Tibial artery (tissue), 4 donors: Measurements from ENCODE around the gene GSTM4.

Source experiments
- DNase-seq, 2 donors: peaks; one replicate each; pipeline ENCODE4 v3.0.0-alpha.2; 2019
- H3K27ac ChIP-seq, 2 donors: fragments of 200-600 bp; sonication (generic) in 1 of 2; 1 replicate in 1 of 2; 2 replicates in 1 of 2; pipeline ENCODE4 v1.5.1; 2018 to 2019; ENCODE audit warnings: mild to moderate bottlenecking in 1 of 2
- H3K27me3 ChIP-seq, 2 donors: fragments of 200-600 bp; sonication (generic) in 1 of 2; one replicate each; pipeline versions ENCODE4 v1.5.1 to v1.6.0; 2016 to 2019
- H3K36me3 ChIP-seq, 3 donors: fragments of 200-600 bp; sonication (generic) in 2 of 3; one replicate each; pipeline ENCODE4 v1.5.1; 2016 to 2019; ENCODE audit warnings: mild to moderate bottlenecking in 2 of 3
- H3K4me1 ChIP-seq, 4 donors: fragments of 200-600 bp; sonication (generic) in 2 of 4; 1 replicate in 3 of 4; 2 replicates in 1 of 4; pipeline ENCODE4 v1.5.1; 2016 to 2019
- H3K4me3 ChIP-seq, 2 donors: fragments of 200-600 bp; sonication (generic) in 1 of 2; 1 replicate in 1 of 2; 2 replicates in 1 of 2; pipeline ENCODE4 v1.5.1; 2018 to 2019; ENCODE audit warnings: mild to moderate bottlenecking in 2 of 2
- H3K9me3 ChIP-seq, 3 donors: fragments of 200-600 bp; sonication (generic) in 1 of 3; one replicate each; pipeline ENCODE4 v1.5.1; 2016 to 2019
- CTCF ChIP-seq, 2 experiments: fragments of 200-600 bp in 1 of 2; fragments of 450-650 bp in 1 of 2; IDR thresholded peaks; one replicate each; pipeline ENCODE4 v1.5.1; 2017 to 2019; ENCODE audit warnings: antibody characterized with exemption in 2 of 2, mild to moderate bottlenecking in 1 of 2, moderate library complexity in 1 of 2
- intact Hi-C: fragments of 100-400 bp; cut with DNase I; formaldehyde crosslinking; loops from one replicate; pipeline ENCODE4 v1.15.0; 2023; ENCODE audit warnings: low total_unique reads

GSTM4 gene

GRCh38 chr1:109643385-109644230, 12.3 kb upstream of the GSTM4 start:
- intact Hi-C loops, result loop anchor here (5.0 kb wide), 2 partner anchors 44 to 129 kb away; partner anchors contain the start of gene GSTM1
- no peak overlapping the region for H3K27ac ChIP-seq
- no peak overlapping the region for H3K4me3 ChIP-seq

DNA sequence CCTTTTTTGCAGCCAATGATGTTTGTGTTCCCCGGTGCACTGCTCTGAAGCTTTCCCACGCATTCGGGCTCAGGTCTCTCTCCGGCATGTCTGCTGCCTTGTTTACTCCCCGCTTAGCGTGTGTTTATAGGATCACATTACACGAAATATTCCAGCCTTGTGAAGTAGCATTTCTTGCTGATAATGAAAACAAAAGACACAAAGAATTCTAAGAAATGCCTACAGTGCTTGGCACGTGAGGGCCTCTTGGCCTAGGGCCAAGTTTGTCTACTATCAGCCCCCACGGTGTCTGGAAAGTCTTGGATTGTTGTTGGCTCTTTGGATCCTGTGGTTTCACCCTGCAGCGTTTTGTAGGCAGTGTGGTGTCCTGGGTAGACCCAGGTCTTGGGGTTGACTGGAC, 11.2 kb upstream of the GSTM4 start:
- Histone ChIP-seq H3K4me1 (peaks cover 0 to 9% (median 6%) of the 10 kb centered on the region in 4 donors), H3K27ac (no peak overlapping the region), H3K36me3 (no peaks in the 10 kb centered on the region), H3K27me3 (no peaks in the 10 kb centered on the region), H3K9me3 (no peaks in the 10 kb centered on the region), H3K4me3 (no peak overlapping the region)
- no peak for TF ChIP-seq CTCF (IDR thresholded peaks at IDR 0.05)
- intact Hi-C loops, result loop anchor here (5.0 kb wide), 2 partner anchors 43 to 128 kb away; partner anchors contain the start of gene GSTM1
- DNase-seq, result no peak

More at GRCh38 chr1:109643385-109644230, 12.3 kb upstream of the GSTM4 start:
- no peaks in the 10 kb centered on the region for H3K9me3 ChIP-seq
- H3K36me3 ChIP-seq, result no peaks in the 10 kb centered on the region
- no peaks in the 10 kb centered on the region for H3K27me3 ChIP-seq
- H3K4me1 ChIP-seq, result peaks cover 0 to 9% (median 6%) of the 10 kb centered on the region in 4 donors
- peak; percentile 74 to 87 for DNase-seq
- TF ChIP-seq CTCF (IDR thresholded peaks at IDR 0.05), result peak; percentile 83 to 86

DNA sequence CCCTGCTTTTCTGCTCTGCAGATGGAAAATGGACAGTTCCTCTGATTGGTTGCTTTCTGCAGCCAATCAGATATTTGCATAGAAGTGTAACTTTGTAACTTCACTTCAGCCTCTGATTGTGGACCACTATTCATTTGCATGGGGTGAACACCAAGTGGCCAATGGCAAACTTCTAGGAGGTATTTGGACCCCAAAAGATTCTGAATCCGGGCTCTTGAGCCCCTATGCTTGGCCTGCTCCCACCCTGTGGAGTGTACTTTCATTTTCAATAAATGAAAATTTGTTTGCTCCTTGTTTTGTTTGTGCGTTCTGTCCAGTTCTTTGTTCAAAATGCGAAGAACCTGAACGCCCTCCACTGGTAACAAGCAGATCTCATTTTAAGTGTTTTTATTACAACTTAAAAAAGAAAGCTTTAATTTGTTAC, 6.4 kb upstream of the GSTM4 start:
- peak; percentile 14 to 16 for TF ChIP-seq CTCF (IDR thresholded peaks at IDR 0.05)
- Histone ChIP-seq H3K27ac (no peak overlapping the region), H3K4me3 (no peak overlapping the region), H3K4me1 (peaks cover 0 to 16% (median 0%) of the 10 kb centered on the region in 4 donors), H3K27me3 (no peaks in the 10 kb centered on the region), H3K9me3 (no peaks in the 10 kb centered on the region), H3K36me3 (no peaks in the 10 kb centered on the region)
- intact Hi-C loops, result no loop called here
- no peak for DNase-seq

GRCh38 chr1:109650609-109651008, 5.3 kb upstream of the GSTM4 start:
- no peak for TF ChIP-seq CTCF (IDR thresholded peaks at IDR 0.05)
- intact Hi-C loops, result loop anchor here (10.0 kb wide), 1 partner anchor 274 kb away; no protein-coding TSS in a partner anchor

GRCh38 chr1:109652402-109652801, 3.5 kb upstream of the GSTM4 start:
- intact Hi-C loops, result loop anchor here (10.0 kb wide), 1 partner anchor 272 kb away; no protein-coding TSS in a partner anchor
- Histone ChIP-seq H3K27me3 (no peaks in the 10 kb centered on the region), H3K27ac (no peak overlapping the region), H3K9me3 (no peaks in the 10 kb centered on the region), H3K4me1 (peaks cover 0 to 35% (median 13%) of the 10 kb centered on the region in 4 donors), H3K36me3 (no peaks in the 10 kb centered on the region), H3K4me3 (no peak overlapping the region)
- no peak for DNase-seq
- no peak for TF ChIP-seq CTCF (IDR thresholded peaks at IDR 0.05)

More at GRCh38 chr1:109650609-109651008, 5.3 kb upstream of the GSTM4 start:
- DNase-seq, result no peak
- Histone ChIP-seq H3K9me3 (no peaks in the 10 kb centered on the region), H3K4me1 (peaks cover 0 to 27% (median 7%) of the 10 kb centered on the region in 4 donors), H3K27me3 (no peaks in the 10 kb centered on the region), H3K36me3 (no peaks in the 10 kb centered on the region), H3K4me3 (no peak overlapping the region), H3K27ac (no peak overlapping the region)
